C4-2B (cell line): ENCODE measurements around the gene FGF18.
"Not testable (repeated sequence)": the region's sequence is repeated elsewhere in the genome, so short reads cannot be mapped to it uniquely, and the experiment has no call there.

Experiments used
- H3K27ac ChIP-seq: fragments of 450-650 bp; 2 replicates; pipeline ENCODE4 v1.5.1; 2017
- ZFX ChIP-seq: fragments of 450-650 bp; IDR thresholded peaks from 2 replicates; pipeline ENCODE4 v1.6.1; 2017
- TF ChIP-seq, protein P1 (sequence below): fragments of 450-650 bp; conservative IDR thresholded peaks from 2 replicates; pipeline ENCODE4 v1.5.1; 2017; ENCODE audit warnings: mild to moderate bottlenecking

The FGF18 gene

GRCh38 chr5:171493646-171494393 lies 74.4 kb downstream of the FGF18 start:
- TF ChIP-seq ZFX, result no peak
- TF ChIP-seq, protein P1, sequence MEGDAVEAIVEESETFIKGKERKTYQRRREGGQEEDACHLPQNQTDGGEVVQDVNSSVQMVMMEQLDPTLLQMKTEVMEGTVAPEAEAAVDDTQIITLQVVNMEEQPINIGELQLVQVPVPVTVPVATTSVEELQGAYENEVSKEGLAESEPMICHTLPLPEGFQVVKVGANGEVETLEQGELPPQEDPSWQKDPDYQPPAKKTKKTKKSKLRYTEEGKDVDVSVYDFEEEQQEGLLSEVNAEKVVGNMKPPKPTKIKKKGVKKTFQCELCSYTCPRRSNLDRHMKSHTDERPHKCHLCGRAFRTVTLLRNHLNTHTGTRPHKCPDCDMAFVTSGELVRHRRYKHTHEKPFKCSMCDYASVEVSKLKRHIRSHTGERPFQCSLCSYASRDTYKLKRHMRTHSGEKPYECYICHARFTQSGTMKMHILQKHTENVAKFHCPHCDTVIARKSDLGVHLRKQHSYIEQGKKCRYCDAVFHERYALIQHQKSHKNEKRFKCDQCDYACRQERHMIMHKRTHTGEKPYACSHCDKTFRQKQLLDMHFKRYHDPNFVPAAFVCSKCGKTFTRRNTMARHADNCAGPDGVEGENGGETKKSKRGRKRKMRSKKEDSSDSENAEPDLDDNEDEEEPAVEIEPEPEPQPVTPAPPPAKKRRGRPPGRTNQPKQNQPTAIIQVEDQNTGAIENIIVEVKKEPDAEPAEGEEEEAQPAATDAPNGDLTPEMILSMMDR, result no peak
- H3K27ac ChIP-seq, result peak overlapping the region; percentile 35

DNA sequence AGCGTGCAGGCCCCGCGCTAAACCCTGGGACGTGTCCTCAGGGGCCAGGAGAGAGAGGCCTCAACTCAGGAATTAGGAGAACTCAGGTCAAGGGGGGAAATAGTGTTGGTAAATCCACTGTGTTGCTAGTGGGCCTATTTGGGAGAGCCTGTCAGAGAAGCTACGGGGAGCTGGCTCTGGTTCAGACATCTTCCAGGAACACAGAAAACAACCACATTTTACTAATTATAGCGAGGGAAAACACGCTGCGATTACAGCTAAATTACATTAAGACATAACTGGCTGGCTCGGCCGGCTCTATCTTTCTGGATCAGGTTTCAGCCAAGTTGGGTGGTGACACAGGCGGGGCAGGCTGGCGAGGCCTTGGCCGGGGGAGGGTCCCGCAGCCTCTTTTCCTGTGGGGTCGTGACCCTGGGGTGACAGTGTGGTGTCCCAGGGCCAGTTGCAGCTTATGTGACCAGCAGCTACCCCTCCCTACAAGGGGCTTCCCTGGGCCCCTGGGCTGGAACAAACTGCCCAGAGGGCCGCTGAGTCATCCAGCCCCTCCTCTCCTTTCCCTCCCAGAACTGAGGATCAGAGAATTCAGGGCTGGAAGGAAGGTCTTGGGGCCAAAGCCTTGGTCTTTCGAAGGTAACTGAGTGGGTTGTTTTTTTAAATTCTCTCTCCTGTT lies 75.1 kb downstream of the FGF18 start:
- H3K27ac ChIP-seq, result peak overlapping the region; percentile 35

DNA sequence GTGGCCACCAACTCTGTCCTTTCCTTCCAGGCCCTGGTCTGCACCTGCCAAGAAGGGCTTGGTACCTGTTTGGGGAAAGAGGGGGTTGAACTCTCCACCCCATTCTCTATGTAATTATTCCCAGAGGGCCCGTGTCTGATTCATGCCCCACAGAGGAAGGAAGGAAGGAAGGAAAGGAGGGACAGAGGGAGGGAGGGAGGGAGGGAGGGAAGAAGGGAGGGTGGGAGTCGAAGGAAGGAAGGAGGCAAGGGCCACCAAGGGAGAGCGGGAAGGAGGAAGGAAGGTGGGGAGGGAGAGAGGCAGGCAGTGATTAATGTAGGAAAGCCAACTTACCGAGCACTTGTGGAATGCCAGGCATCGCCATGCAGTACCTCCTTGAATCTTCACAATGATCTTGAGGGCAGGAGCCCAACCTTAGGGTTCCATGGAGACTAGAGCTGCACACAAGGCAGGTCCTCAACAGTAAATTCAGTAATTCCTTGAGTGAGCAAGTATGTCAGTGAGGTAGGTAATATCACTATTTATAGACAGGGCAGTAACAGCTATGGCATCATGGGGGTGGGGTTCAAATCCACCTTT lies 75.8 kb downstream of the FGF18 start:
- H3K27ac ChIP-seq, result peak overlapping the region; percentile 35
- TF ChIP-seq, protein P1, result no peak
- TF ChIP-seq ZFX, result no peak

More for the DNA sequence above, 75.1 kb downstream of the FGF18 start:
- TF ChIP-seq, protein P1, result no peak

DNA sequence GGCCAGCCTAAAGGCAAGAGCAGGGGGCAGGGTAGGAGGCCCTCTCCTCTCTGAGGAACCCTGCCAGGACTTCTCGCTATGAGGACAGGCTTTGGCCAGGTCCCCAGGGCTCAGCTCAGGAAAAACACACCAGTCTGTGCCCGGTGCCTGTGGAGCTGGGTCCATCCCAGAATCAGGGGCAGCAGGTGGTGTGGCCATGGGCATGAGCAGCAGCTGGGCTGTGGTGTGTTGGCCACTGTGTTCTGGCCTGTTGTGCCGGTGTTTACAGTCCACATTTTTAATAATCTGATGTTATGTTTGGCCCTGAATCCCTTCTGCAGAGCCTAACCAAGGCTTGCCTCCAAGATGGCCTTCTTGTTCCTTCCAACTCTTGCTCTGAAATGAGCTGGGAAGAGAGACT lies 77.0 kb downstream of the FGF18 start:
- no peak overlapping the region for H3K27ac ChIP-seq
- TF ChIP-seq, protein P1, result no peak
- no peak for TF ChIP-seq ZFX

GRCh38 chr5:171497494-171497893 lies 78.0 kb downstream of the FGF18 start:
- H3K27ac ChIP-seq, result not testable (repeated sequence)

GRCh38 chr5:171498166-171498565 lies 78.7 kb downstream of the FGF18 start:
- no peak overlapping the region for H3K27ac ChIP-seq
- TF ChIP-seq, protein P1, result no peak

GRCh38 chr5:171499611-171500010 lies 80.2 kb downstream of the FGF18 start:
- no peak overlapping the region for H3K27ac ChIP-seq
- TF ChIP-seq ZFX, result no peak
- TF ChIP-seq, protein P1, result no peak
